Stimulated activated CD8-positive, alpha-beta memory T cell treated with anti-CD3 and anti-CD28 coated beads, Interleukin-15, amount 100 ng/mL, for 48 hours (primary cell): Measurements from ENCODE around the gene DEFB108B.
A peak's percentile ranks its signal among the peaks of the same experiment; 100 is the strongest.
"Not testable (repeated sequence)": the region's sequence is repeated elsewhere in the genome, so short reads cannot be mapped to it uniquely, and the experiment has no call there.

ENCODE experiments used
- DNase-seq, 2 donors: peaks; one replicate each; pipeline ENCODE4 v3.0.0-alpha.2; 2020; ENCODE audit warnings: low read depth in 2 of 2

DEFB108B gene, protein sequence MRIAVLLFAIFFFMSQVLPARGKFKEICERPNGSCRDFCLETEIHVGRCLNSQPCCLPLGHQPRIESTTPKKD

GRCh38 chr11:71832811-71833210, at the start of gene DEFB108B:
TSS of gene DEFB108B (plus strand) at chr11:71833200. CDS start at chr11:71833200, 0 bp downstream.
- not testable (repeated sequence) for DNase-seq

DNA sequence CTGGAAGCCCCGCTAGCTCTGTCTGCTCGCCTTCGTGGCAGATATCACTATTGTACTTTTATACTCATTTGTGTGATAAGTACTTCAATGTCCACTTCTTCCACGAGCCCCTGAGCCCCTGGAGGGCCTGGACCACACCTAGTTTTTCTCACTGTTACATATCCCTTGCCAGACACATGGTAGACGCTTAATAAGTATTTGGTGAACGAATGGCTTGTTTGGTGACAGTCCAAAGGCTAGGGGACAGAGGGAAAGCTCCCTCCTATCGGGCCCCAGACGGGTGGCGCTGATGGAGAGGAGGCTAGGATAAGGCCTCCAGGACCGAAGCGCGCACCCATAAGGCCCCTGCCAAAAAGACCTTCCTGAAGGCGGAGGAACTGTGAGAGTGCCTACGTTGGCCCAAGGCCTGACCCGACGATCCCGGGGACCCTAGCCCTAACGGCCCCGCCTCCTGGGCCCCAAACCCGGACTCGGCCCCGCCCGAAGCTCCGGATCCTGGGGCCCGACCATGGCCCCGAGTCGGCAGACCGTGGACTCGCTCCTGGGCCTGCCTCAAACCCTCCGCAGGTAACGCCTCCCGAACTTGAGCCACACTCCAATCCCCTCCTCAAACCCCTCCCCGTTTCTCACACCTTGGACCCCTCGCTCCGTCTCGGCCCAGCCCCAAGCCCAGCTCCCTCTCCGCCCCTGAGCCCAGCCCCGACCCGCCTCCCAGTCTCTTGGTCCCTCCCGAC, 46.7 kb upstream of the DEFB108B start:
- DNase-seq: not testable (repeated sequence)

- DNase-seq: peak; percentile 96 to 98
Measured at GRCh38 chr11:71786848-71787097, 46.2 kb upstream of the DEFB108B start.

DNA sequence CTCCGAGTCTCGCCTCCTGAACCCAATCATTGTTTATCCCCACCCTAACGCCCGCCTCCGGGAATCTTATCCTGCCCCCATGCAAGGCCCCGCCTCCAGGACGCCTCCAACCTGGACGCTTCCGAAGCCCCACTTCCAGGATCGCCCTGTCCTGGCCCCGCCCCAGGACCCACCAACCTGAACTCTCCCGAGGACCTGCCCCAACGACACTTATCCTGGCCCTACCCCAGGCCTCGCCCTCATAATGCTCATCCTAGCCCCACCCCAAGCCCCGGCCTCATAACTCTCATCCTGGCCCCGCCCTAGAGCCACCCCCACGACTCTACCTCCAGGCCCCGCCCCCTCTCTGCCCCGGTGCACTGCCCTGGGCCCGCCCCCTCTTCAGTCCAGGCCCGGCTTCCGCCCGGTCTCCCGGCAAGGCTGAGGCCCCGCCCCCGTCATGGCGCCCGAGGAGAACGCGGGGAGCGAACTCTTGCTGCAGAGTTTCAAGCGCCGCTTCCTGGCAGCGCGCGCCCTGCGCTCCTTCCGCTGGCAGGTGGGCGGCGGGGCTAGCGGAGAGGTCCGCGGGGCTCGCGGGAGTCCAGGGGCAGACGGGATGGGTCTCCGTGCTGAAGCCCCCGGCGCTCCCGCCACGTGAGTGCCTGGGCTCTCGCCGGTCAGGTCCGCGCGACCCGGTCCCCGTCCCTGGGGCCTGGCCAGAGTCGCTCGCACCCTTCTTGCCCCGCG, 45.7 kb upstream of the DEFB108B start:
- peak; percentile 76 to 83 for DNase-seq

GRCh38 chr11:71787824-71788454, 45.1 kb upstream of the DEFB108B start:
- peak in 1 of 2 donors; percentile 3 for DNase-seq

DNA sequence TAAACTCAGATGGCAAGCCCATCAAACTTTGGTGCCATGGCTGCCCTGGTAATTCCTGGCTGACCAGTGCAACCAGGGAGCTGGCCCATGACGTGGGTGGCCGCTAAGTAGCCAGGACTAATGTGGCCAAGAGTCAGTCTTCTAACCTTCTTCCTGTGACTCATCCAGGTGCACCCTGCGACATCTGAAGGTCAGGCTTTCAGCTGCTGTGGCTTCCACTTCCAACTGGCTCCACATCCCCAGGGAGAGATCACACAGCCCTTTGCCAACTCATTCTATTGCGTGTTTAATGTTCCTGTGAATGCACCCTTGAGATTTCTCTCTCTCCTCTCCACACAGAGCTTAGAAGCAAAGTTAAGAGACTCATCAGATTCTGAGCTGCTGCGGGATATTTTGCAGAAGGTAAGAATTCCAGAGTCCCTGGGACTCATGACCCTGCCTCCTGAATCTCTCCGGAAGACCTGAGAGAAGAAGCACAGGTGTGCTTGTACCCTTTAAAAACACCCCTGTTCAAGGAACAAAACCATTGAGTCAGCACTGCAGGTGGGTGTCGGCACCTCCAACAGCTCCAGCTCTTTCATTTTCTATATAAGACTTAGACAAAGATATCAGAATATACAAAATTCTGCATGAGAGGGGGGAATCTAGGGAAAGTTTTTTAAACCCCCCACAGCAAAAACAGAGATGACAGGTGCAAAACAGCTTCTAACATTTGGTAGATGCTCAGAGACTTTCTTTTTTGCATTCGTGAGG, 43.4 kb upstream of the DEFB108B start:
- DNase-seq: not testable (repeated sequence)

DNA sequence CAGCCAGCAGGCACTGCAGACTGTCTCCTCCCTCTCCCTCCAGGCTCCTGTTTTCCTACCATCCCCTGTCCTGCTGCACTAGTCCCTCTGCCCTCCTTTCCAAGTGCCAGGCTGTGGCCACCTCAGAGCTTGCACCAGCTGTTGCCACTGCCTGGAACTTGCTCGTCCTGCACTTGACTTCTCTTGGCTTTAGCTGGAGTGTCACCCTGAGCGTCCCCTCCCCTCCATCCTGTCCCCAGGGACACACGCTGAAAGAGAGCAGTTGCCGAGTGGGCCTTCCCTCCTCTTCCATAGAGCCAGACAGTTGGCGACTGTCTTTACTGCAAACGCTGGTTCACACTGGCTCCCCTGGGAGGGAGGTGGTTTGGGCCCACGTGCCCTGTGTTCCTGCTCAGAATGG, 41.9 kb upstream of the DEFB108B start:
- DNase-seq: not testable (repeated sequence)

DNA sequence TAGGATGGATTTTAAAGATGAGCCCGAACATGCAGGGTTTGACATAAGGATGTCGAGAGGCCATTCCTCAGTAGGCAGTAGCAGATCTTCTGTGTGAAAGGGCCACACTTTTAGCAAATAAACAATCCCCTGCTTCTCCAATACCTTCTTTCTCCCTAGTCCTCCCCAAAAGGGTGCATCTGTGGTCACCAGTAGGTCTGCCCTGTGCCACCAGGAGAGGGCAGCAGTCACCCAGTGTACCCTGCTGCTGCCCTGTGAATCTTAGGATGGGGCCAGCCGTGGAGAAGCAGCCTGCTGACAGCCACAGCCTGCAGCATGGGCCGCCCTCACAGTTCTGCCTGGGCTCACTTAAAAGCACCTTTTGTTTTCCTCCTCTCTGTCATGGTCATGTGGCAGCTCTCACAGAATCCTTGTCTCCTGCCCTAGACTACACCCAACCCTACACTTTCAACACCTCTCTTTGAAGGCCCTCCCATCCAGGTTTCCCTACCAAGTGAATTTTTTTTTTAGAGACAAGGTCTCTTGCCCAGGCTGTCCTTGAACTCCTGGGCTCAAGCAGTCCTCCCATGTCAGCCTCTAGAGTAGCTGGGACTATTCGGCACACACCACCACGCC, 40.3 kb upstream of the DEFB108B start:
- DNase-seq: peak in 1 of 2 donors; percentile 23

GRCh38 chr11:71794386-71795040, 38.5 kb upstream of the DEFB108B start:
- not testable (repeated sequence) for DNase-seq

DNA sequence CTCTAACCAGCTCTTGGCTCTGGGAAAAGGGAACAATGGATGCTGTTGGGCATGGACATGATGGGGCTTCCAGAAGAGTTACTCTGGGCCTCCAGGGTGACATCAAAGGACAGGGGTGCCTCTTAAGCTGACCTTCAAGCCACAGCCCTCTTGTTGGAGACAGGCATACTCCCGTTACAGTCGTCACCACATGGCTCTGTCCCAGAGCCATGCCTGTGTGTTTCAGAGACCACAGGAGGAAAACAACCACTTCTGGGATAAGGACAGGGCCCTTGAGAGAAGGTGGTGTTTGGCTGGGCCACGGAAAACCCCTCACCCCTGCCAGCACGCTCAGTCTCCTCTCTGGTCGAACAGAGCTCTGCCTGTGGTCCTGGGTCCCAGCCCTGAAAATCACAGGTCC, 37.8 kb upstream of the DEFB108B start:
- DNase-seq: not testable (repeated sequence)

DNA sequence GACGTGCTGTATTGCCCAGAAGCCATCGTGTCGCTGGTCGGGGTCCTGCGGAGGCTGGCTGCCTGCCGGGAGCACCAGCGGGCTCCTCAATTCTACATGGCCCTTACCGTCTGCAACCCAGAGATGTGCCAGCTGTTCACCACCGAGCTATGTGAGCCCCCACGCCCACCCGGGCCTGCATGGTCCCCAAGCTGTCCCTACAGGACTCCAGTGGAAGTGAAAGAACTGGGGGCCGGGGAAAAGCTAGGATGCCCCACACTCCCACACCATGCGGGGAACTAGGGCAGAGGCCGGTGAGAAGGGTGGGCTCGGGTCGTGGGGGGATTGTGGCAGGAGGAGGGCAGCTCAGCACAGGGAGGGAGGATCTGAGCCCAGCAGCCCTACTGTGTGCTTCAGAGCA, 37.0 kb upstream of the DEFB108B start:
- DNase-seq: not testable (repeated sequence)

- DNase-seq: not testable (repeated sequence)
Measured at GRCh38 chr11:71796781-71797180, 36.2 kb upstream of the DEFB108B start.

DNA sequence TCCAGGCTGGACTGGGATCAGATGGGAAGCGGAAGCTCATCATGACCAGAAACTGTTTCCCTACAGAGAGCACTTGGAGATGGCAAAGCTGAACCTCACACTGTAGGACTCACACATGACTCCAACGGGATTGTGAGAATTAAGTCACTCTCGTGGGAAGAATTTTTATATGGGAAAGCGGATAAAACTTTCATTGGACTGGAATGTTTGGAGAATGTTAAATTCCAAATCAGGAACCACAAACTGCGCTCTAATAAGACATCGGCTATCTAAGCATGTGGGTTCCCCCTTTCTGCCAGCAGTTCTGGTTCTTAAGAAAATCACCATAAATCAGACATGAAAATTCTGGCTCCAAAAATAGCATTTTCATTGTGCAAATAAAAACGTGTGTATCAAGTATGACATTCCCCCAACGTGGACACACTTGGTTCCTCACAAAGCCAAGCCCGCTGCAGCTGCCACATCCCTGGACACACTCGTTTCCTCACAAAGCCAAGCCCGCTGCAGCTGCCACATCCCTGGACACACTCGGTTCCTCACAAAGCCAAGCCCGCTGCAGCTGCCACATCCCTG, 33.4 kb upstream of the DEFB108B start:
- not testable (repeated sequence) for DNase-seq

- peak; percentile 63 to 66 for DNase-seq
Measured at GRCh38 chr11:71800335-71800953, 32.6 kb upstream of the DEFB108B start.

GRCh38 chr11:71801026-71801425, 32.0 kb upstream of the DEFB108B start:
- not testable (repeated sequence) for DNase-seq

DNA sequence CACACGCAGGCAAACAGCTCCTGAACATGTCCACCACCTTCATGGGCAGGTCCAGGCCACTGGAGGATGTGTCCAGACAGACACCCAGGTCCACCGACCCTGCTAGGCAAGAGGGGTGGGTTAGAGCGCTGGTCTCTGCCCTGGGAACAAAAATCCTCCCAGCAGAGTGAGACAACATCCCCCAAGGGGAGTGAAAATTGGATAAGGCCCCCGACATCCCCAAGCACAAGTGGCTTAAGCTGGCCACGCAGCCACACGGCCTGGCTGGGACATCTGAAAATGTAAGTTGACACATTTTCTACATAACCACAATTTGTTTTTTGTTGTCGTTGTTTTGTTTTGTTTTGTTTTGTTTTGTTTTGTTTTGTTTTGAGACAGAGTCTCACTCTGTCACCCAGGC, 30.1 kb upstream of the DEFB108B start:
- not testable (repeated sequence) for DNase-seq

DNA sequence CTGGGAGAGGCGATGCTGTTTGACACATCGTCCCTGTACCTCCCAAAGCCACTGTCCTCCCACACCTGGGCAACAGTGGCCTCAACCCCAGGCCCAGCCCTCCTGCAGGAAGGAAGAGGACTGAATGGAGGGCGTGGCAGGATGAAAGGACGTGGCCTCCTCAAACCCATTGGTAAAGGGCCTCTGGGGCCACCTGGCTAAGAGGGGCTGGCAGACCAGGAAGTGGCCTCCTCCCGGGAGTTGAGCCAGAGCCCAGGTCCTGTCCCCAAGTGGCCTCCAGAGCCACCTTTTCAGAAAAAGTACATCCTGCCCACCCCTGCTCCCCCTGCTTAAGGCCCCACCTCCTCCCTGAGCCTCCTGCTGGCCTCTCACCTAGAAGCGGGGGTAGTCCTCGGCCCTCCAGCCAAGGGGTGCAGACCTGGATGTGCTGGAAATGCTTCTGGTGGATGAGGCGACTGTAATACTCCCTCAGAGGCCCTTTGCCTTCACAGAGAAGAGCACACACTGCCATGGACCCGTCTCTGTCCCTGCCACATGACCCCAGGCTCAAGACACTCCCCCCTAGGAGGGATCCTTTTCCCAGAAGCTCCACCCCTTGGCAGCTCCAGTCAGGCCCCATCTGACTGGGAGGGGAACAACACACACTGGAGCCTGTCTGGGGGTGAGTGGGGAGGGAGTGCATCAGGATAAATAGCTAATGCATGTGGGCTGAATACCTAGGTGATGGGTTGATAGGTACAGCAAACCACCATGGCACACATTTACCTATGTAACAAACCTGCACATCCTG, 28.6 kb upstream of the DEFB108B start:
- DNase-seq: not testable (repeated sequence)

- not testable (repeated sequence) for DNase-seq
Measured at GRCh38 chr11:71812529-71812928, 20.5 kb upstream of the DEFB108B start.
